CD4-positive, alpha-beta T cell treated with Interferon alpha-2 for 1 hour (primary cell): Measurements from ENCODE around the gene MEGF9.
"Not testable (repeated sequence)": the region's sequence is repeated elsewhere in the genome, so short reads cannot be mapped to it uniquely, and the experiment has no call there.

Experiments used
- DNase-seq, 2 donors: peaks; one replicate each; pipeline ENCODE4 v3.0.0-alpha.2; 2020 to 2022

Gene MEGF9

GRCh38 chr9:120567874-120568273 is 146.4 kb downstream of the MEGF9 start:
- DNase-seq = no peak

- no peak for DNase-seq
These were observed 147.2 kb downstream of the MEGF9 start for GRCh38 chr9:120567081-120567480.

- DNase-seq = no peak
These were observed 149.7 kb downstream of the MEGF9 start for GRCh38 chr9:120564589-120564988.

DNA sequence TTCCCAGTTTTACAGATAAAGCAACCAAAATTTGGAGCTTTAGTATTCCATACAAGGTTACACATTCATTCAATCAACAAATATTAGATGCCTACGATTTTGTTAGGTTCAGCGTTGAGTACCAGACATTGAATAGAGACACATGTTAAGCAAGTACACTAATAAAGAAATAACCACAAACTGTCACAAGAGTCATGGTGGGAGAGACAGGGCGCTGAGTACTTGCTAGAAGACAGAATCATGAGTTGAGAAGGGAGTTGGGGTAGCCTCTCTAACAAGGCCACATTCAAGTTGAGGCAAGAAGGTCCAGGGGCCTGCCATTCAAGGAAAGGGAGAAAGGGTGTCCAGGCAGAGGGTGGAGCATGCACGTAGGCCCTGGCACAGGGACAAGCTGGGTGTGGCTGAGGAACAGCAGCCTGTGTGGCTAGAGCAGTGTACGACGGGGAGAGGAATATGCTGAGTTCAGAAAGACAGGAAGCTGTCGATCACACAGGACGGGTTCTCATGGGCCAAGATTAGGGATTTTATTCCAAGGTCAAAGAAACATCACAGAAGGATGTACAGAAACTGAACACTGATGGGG is 151.3 kb downstream of the MEGF9 start:
- DNase-seq = no peak

- no peak for DNase-seq
These were observed 152.6 kb downstream of the MEGF9 start for GRCh38 chr9:120561709-120562108.

DNA sequence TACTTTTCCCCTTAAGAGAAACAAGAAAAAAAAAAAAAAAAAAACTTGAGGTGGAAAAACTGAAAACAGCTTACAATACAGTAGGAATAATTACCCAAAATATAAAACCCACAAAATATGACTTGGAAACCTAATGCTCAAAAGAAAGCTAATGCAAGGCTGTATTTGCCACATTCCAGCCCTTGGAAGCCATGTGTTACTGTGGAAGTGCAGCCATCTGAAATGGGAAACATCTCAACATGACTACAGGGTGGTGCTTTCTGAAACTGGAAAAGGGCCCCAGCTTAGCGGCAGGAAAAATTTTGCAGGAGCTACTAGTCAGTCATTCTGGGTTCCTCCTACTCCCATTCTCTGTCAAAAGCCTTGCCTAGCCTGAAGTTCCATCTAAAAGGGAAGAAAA is 154.7 kb downstream of the MEGF9 start:
- DNase-seq = no peak

GRCh38 chr9:120558454-120558853 is 155.8 kb downstream of the MEGF9 start:
- DNase-seq = no peak

DNA sequence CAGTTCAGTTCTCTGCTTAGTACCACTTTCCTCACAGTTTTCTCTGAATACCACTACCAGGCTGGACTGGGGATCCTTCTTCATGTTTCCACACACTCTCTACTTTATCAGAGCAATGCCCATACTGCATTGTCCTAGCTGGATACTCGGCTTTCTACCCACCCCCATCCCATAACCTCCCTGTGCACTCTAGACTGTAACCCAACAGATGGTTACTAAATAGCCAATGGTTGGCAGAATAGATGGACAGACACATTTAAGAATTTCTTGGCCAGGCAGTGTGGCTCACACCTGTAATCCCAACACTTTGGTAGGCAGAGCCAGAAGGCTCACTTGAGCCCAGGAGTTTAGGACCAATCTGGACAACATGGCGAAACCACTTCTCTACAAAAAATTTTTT is 157.1 kb downstream of the MEGF9 start:
- DNase-seq = no peak

- no peak for DNase-seq
These were observed 157.5 kb downstream of the MEGF9 start for GRCh38 chr9:120556775-120557174.

DNA sequence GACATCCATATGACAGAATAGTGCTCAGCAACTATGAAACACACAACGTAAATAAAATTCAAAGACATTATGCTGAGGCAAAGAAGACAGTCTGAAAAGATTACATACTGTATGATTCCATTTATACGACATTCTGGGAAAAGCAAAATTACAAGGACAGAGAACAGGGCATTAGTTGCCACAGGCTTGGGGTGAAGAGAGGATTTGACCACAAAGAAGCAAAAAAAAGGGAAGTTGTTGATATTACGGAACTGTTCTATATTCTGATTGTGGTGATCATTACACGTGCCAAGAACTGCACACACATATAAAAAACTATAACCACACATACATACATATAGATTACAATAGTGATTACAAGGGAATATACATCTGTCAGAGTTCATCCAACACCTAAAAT is 158.4 kb downstream of the MEGF9 start:
- DNase-seq = no peak

GRCh38 chr9:120552210-120552704 is 162.0 kb downstream of the MEGF9 start:
- not testable (repeated sequence) for DNase-seq
